Colonic mucosa (tissue), 4 donors: ENCODE data around the gene SPRED1. TPM values are rescaled to one million over a fixed set of nuclear protein-coding genes. Genes with fewer than 3 reads are reported as not detected.

Source experiments
- DNase-seq: peaks from one replicate; pipeline ENCODE4 v3.0.0-alpha.2; 2020
- H3K27ac ChIP-seq: fragments of 200-600 bp; one replicate; pipeline ENCODE4 v1.8.0; 2021
- H3K27me3 ChIP-seq: fragments of 200-600 bp; one replicate; pipeline ENCODE4 v1.8.0; 2021
- H3K36me3 ChIP-seq: fragments of 200-600 bp; one replicate; pipeline ENCODE4 v1.8.0; 2021
- H3K4me1 ChIP-seq: fragments of 200-600 bp; one replicate; pipeline ENCODE4 v1.8.0; 2021; ENCODE audit warnings: mild to moderate bottlenecking
- H3K4me3 ChIP-seq: fragments of 200-600 bp; one replicate; pipeline ENCODE4 v1.8.0; 2021
- H3K9ac ChIP-seq, 2 donors: one replicate each; pipeline ENCODE4 v1.7.0; 2013; ENCODE audit warnings: control low read depth in 2 of 2, low read depth in 2 of 2, low read length in 2 of 2
- H3K9me3 ChIP-seq: fragments of 200-600 bp; one replicate; pipeline ENCODE4 v1.8.0; 2021
- intact Hi-C: fragments of 100-400 bp; cut with DNase I; formaldehyde crosslinking; loops from one replicate; pipeline ENCODE4 v1.14.1; 2022
- total RNA-seq, 2 donors: library from RNA; stranded (reverse); fragmentation: NEBNext Ultra II Directional in 1 of 2; extraction: Animal tissue kit (Norgen Biotek cat#: 25700) in 1 of 2; gene quantifications; one replicate each; pipeline ENCODE4 v1.2.1, GENCODE V29; 2021
- TF ChIP-seq, protein P1 (sequence below): fragments of 200-600 bp; IDR thresholded peaks from one replicate; pipeline ENCODE4 v1.8.0; 2022; ENCODE audit warnings: antibody characterized with exemption, mild to moderate bottlenecking
- donor health status: healthy.
- donor health status: DM: no; HTN: no; CAD: no.
- donor health status: DM: no; HTN: no; CAD: no.

Gene SPRED1
- total RNA-seq, 2 donors from 2014 or later: 26.8 to 28.0 TPM

DNA sequence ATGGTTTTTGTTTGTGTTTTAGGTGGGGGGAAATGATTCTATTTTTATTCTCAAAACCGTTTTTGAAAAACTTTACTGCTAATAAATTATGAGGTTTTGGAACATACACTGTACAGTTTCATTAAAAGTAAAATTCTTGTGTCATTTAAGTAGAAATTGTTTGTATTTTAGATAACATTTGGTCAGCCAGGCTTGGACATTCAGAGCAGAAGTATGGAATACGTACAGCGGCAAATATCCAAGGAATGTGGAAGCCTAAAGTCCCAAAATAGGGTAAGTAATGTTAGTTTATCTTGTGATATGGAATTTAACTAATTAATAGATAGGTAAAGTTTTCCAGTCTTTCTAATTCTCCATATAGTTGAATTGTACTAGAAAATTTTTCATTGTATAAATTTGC lies 96.6 kb downstream of the SPRED1 start:
- Histone ChIP-seq H3K9me3 (no peaks in the 10 kb centered on the region), H3K27ac (no peak overlapping the region), H3K9ac (no peak overlapping the region), H3K36me3 (no peaks in the 10 kb centered on the region), H3K4me1 (no peaks in the 10 kb centered on the region), H3K4me3 (no peak overlapping the region), H3K27me3 (no peaks in the 10 kb centered on the region)
- TF ChIP-seq, protein P1, sequence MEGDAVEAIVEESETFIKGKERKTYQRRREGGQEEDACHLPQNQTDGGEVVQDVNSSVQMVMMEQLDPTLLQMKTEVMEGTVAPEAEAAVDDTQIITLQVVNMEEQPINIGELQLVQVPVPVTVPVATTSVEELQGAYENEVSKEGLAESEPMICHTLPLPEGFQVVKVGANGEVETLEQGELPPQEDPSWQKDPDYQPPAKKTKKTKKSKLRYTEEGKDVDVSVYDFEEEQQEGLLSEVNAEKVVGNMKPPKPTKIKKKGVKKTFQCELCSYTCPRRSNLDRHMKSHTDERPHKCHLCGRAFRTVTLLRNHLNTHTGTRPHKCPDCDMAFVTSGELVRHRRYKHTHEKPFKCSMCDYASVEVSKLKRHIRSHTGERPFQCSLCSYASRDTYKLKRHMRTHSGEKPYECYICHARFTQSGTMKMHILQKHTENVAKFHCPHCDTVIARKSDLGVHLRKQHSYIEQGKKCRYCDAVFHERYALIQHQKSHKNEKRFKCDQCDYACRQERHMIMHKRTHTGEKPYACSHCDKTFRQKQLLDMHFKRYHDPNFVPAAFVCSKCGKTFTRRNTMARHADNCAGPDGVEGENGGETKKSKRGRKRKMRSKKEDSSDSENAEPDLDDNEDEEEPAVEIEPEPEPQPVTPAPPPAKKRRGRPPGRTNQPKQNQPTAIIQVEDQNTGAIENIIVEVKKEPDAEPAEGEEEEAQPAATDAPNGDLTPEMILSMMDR: no peak
- no peak for DNase-seq
- intact Hi-C loops: no loop called here

DNA sequence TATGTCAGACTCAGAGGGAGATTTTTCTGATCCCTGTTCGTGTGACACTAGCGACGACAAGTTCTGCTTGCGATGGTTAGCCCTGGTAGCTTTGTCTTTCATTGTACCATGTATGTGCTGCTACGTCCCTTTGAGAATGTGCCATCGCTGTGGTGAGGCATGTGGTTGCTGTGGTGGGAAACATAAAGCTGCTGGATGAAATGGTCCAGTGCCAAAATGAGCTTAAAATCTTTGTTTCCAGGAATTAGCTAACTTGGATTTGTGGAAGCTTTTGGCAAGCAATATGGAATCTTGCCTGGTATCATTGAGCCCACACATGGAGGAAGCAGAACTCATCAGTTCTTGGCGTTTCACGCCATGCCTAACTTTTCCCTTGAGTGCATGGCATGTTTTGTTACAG lies 98.8 kb downstream of the SPRED1 start:
- Histone ChIP-seq H3K4me1 (no peaks in the 10 kb centered on the region), H3K27me3 (no peaks in the 10 kb centered on the region), H3K9me3 (no peaks in the 10 kb centered on the region), H3K27ac (no peak overlapping the region), H3K9ac (no peak overlapping the region), H3K4me3 (no peak overlapping the region), H3K36me3 (no peaks in the 10 kb centered on the region)
- intact Hi-C loops: loop anchor here (10.0 kb wide), 1 partner anchor 97 kb away; the partner anchor contains the start of gene SPRED1
- TF ChIP-seq, protein P1: no peak
- DNase-seq: no peak

DNA sequence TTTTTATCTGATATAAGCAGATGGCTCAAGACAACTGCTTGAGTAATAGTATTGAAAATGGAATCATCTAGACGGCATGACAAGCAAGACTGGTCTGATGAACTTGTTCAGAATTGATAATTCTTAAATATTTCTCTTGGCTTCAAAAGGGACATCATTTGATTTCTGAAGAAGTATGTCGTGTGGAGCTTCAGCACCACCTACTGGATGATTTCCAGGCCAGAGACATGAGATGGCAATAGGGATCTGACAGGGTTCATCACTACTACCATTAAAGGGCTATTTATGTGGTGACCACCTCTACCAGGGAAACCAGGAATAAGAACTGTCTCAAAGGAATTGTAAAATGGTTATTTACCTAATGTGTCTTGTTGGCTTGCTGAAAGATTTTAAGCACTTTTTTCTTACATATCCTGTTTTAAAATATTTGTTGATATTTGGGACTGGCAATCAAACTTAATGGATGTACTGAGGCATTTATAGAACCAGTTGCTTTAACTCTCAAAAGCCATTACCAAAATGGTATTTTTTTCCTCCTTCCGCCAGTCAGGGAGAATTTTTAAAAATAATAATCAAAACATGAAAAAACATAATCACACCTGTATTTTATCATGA lies 101.8 kb downstream of the SPRED1 start:
- H3K36me3 ChIP-seq: no peaks in the 10 kb centered on the region
- TF ChIP-seq, protein P1: peak; percentile 81
- H3K4me1 ChIP-seq: no peaks in the 10 kb centered on the region
- no peak overlapping the region for H3K4me3 ChIP-seq
- H3K27ac ChIP-seq: no peak overlapping the region
- no peaks in the 10 kb centered on the region for H3K27me3 ChIP-seq
- no peak overlapping the region for H3K9ac ChIP-seq
- DNase-seq: peak; percentile 64
- H3K9me3 ChIP-seq: no peaks in the 10 kb centered on the region
- intact Hi-C loops: loop anchor here (2.0 to 10.0 kb wide), 2 partner anchors 100 to 352 kb away; partner anchors contain the start of gene SPRED1

DNA sequence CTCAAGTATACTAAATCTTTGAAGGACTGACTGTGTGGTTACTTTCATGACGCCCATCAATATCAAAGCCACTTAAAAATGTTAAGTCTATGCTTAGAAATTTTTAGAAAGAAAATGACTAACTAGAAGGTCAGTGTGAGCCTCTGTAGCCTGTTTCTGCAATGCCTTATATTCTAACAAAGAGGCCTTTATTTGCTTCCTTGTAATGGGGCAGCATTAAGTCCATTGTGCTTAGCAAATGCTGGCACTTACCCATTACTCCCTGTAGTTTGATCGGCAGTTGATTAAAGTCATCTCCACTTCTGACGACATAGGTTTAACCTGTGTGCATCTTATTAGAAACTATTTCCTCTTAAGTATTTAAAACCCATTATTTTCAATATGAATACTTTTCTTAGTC lies 109.7 kb downstream of the SPRED1 start:
- intact Hi-C loops: loop anchor here (10.0 kb wide), 1 partner anchor 62 kb away; no protein-coding TSS in a partner anchor
- no peak overlapping the region for H3K4me3 ChIP-seq
- H3K27me3 ChIP-seq: no peaks in the 10 kb centered on the region
- no peaks in the 10 kb centered on the region for H3K36me3 ChIP-seq
- no peak overlapping the region for H3K27ac ChIP-seq
- TF ChIP-seq, protein P1: no peak
- no peaks in the 10 kb centered on the region for H3K4me1 ChIP-seq
- no peak for DNase-seq
- no peaks in the 10 kb centered on the region for H3K9me3 ChIP-seq
- no peak overlapping the region for H3K9ac ChIP-seq

DNA sequence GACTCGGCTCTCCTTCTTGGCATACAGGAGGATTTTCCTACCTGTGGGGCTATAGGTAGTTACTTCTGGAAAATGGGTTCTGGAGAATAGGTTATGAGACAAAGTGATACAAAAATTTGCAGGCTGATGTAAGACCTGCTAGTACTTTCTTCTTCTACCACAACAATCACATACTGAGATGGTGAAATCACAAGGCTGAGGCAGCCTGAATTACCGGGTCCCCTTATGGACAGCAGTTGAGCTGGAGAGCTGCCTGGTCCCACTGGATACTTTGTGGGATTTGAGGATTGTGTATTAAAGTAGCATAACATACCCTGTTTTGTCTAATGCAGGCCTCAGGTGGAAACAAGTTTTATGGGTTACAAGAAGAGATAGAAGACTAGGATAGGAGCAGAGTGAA lies 114.8 kb downstream of the SPRED1 start:
- no peaks in the 10 kb centered on the region for H3K9me3 ChIP-seq
- intact Hi-C loops: loop anchor here (10.0 kb wide), 1 partner anchor 57 kb away; no protein-coding TSS in a partner anchor
- H3K4me3 ChIP-seq: no peak overlapping the region
- no peaks in the 10 kb centered on the region for H3K36me3 ChIP-seq
- TF ChIP-seq, protein P1: no peak
- no peaks in the 10 kb centered on the region for H3K27me3 ChIP-seq
- H3K4me1 ChIP-seq: no peaks in the 10 kb centered on the region
- no peak overlapping the region for H3K9ac ChIP-seq
- DNase-seq: no peak
- no peak overlapping the region for H3K27ac ChIP-seq
